Myocyte (in vitro differentiated cells): Measurements from ENCODE around the gene WDR93. TPM values are rescaled to one million over a fixed set of nuclear protein-coding genes. Genes with fewer than 3 reads are reported as not detected.
"Not testable (repeated sequence)": the region's sequence is repeated elsewhere in the genome, so short reads cannot be mapped to it uniquely, and the experiment has no call there.

ENCODE experiments used
- DNase-seq: peaks from one replicate; pipeline ENCODE4 v3.0.0-alpha.2; 2012; ENCODE audit warnings: low read depth
- total RNA-seq: library from RNA; depleted of rRNA; stranded (reverse); fragments of >200 nt; gene quantifications from 2 replicates; pipeline ENCODE4 v1.2.3, GENCODE V29; 2014

The WDR93 gene
- total RNA-seq, 1 donor from 2014 or later, result not detected

- DNase-seq, result no peak
These were observed 95.1 kb downstream of the WDR93 start for GRCh38 chr15:89785774-89786140.

DNA sequence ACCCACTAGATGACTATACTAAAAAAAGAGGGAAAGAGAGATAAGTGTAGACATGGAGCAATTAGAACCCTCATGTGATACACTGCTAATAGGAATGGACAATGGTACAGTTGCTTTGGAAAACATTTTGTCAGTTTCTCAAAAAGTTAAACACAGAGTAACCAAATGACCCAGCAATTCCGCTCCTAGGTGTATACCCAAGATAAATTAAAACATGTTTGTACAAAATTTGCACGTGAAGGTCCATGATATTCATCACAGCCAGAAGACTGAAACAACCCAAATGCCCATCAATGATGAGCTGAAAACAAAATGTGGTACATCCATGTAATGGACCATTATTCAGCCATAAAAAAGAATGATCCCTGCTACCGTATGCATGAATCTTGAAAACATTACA, 97.3 kb downstream of the WDR93 start:
- DNase-seq, result no peak

DNA sequence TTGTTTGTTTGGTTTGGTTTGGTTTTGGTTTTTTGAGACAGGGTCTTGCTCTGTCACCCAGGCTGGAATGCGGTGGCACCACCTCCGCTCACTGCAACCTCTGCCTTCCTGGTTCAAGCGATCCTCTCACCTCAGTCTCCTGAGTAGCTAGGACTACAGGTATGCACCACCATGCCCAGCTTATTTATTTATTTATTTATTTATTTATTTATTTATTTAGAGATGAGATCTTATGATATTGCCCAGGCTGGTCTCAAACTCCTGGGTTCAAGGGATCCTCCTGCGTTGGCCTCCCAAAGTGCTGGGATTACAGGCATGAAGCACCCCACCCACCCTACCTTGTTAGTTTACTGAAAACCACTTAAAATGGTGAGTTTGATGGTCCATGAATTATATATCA, 98.0 kb downstream of the WDR93 start:
- not testable (repeated sequence) for DNase-seq

- no peak for DNase-seq
These were observed 99.6 kb downstream of the WDR93 start for GRCh38 chr15:89790206-89790605.

DNA sequence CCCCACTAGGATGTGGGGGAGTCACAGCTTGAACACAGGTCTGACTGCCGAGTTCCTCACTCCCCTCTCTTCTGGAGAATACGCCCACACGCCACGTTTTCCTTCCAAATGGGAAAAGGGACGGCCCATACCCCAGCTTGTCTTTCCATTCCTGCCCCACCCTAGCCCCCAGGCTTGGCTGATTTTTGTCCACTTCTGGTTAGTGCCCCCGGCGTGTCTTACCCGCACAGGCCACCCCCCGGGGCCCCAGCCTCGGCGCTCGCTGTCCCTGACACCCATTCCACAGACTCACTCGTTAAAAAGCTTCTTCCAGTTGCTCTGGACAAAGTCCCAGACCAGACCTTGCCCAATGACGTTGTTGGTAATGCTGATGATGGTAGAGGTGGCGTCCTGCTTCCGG, 100.0 kb downstream of the WDR93 start:
- DNase-seq, result no peak

DNA sequence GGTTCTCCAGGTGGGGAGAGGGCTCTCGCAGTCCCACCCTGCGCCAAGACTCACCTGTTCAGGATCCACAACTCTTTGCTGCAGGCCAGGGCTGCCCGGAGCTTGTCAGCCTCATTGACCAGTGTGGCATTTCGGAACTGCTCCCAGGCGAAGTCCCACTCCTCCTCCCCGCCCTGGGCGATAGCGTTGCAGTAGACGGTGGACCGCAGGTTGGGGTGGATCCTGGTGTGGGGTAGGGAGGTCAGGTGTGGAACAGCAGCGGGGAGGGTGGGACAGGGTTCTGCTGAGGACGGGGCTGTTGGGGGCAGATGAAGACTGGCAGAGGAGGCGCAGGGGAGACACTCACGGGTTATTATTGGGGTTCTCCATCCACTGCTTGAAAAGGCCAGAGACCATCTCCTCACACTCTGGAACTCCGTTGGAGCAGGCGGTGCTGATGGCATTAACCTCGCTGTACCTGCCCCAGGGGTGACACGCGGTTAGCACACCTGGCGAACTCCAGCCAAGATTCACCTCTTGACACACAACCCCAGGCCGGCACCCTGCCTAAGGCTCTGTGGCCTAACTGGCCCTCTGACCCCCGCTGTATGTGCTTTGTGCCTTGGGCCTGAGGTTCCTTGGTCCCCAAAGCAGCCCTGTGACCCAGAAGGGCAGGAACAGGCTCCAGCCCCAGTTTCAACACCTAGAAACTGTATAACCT, 101.6 kb downstream of the WDR93 start:
- no peak for DNase-seq

Other genes with a start within 250 kb of the WDR93 start
- gene RHCG, start 194.2 kb upstream of the WDR93 start, total RNA-seq, result not detected in 2 replicates
- gene TICRR, start 115.3 kb upstream of the WDR93 start, total RNA-seq, result 0.05 and 0.19 TPM in 2 replicates
- gene KIF7, start 35.3 kb upstream of the WDR93 start, total RNA-seq, result 6.3 and 8.0 TPM in 2 replicates
- gene PLIN1, start 11.4 kb upstream of the WDR93 start, total RNA-seq, result 0.05 TPM in 2 replicates
- 7.1 and 7.3 TPM in 2 replicates for gene PEX11A, start 57 bp upstream of the WDR93 start, total RNA-seq
- gene MESP1, start 60.4 kb downstream of the WDR93 start, total RNA-seq, result 0.75 and 1.0 TPM in 2 replicates
- gene MESP2, start 85.5 kb downstream of the WDR93 start, total RNA-seq, result 0.24 and 0.42 TPM in 2 replicates
- 6.2 and 6.6 TPM in 2 replicates for gene ANPEP, start 124.0 kb downstream of the WDR93 start, total RNA-seq
- gene AP3S2, start 203.2 kb downstream of the WDR93 start, total RNA-seq, result 65.3 and 101 TPM in 2 replicates
- 5.4 and 5.6 TPM in 2 replicates for gene ARPIN, start 222.1 kb downstream of the WDR93 start, total RNA-seq